ENCODE results near the gene TARS2.

Gene TARS2

DNA sequence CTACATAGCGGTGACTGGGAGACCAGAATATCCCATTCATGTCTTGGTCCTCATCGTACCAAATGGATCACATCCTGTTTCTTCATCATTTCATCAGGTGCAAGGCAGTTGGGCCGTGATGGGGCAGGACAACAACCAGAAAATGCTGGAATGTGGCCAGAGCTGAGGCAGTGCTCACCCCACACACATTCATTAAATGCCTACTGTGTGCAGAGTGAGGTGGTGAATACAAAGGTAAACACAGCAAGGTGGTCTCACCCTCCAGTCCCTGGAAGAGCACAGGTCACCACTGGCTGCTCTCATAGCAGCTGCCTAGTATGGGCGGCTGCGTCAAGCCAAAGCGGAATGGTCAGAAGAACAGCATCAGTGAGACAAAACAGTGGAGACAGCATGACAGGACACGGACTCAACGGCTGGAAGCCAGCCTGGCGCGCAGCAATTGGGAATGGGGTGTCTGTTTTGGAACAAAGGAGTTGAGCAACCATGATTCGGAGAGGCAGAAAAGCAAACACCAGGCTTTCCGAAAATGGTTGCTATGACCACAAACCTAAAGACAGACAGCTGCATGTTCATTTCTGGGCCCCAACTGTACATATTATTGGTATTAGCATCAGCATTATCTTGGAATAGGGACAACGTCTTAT, 56.4 kb downstream of the TARS2 start:
- DNase-seq: no peak

DNA sequence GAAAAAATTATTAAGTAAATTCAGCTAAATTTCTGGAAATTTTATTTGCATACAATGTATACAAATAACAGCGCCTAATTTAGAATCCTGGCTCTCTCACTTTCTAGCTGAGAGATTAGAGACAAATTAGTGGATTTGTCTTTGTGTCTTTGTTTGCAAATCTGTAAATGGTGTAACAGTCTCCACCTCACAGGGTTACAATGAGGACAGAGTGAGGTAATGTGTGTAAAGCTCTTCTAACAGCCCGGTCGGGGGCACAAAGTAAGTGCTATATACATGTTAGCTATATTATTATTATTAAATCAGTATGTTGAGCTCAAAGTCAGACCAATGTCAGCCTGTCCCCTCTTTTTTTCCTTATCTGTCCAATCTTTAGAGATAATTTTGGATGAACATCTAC, 57.0 kb downstream of the TARS2 start:
- DNase-seq: no peak

GRCh38 chr1:150545486-150546032, 58.3 kb downstream of the TARS2 start:
- no peak for DNase-seq

DNA sequence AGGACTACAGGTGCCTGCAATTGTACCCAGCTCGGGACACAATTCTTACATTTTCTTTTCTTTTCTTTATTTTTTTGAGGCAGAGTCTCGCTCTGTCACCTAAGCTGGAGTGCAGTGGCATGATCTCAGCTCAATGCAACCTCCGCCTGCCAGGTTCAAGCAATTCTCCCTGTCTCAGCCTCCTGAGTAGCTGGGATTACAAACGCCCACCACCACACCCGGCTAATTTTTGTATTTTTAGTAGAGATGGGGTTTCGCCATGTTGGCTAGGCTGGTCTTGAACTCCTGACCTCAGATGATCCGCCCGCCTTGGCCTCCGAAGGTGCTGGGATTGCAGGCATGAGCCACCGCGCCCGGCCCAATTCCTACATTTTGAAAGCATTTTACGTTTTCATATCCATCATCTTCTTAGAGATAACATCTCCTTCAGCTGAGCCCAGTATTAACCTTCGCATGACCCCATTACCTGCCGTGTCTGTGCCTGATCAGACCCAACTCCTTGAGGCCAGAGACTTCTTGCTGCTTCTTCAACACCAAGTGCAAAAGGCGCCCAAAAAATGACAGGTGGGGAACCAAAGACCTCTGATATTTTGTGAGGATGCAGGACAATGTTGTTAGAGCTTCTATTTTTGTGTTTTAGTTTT, 59.2 kb downstream of the TARS2 start:
- DNase-seq: no peak

DNA sequence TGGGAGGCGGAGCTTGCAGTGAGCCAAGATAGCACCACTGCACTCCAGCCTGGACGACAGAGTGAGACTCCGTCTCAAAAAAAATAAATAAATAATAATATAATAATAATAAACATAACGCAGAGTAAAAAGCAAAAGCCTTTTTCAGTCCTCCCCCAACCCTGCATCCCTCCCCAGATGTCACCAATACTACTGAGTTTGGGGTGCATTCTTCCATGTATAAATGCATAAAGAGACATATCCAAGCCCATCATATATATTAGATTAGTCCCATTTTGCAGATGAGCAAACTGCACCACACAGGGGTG, 61.1 kb downstream of the TARS2 start:
- DNase-seq: no peak

DNA sequence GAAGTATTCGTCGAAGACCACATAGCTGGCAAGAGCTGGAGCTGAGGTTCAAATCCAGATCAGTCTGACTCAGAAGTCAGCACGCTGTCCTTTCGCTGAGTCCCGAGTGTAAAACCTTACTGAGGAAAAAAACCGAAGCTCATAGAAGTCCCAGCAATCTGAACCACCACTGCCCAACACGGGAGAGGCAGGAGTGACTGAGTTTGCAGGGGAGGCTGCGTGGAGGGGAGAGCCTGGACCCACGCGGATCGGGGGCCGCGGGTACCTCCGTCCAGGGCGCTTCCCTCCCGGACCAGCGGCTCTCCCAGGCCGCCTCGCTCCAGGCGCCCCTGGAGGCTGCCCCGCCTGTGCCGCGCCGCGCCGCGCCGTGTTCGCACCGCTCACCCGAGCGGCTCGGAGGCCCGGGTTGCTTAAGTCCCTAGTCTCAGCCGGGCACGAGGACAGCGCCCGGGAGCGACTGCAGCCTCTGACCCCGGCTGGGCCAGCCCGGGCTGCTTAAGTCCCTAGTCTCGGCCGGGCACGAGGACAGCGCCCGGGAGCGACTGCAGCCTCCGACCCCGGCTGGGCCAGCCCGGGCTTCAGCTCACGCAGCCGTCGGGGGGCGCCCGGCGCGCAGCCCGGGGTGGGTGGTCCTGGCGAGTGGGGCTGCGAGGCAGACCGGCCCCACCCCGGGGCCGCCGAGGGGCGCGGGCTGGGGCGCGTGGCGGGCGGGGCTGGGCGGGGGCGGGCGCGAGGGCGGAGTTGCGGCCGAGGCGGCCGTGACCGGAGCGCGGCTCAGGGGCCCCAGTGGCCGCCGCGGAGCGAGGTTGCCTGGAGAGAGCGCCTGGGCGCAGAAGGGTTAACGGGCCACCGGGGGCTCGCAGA, 61.6 kb downstream of the TARS2 start, which contains the start of gene ADAMTSL4:
Gene ADAMTSL4 (plus strand): TSS at position 777 of the 864 bp plus-strand sequence. CDS start 2,881 bp downstream, outside the sequence.
- DNase-seq: no peak

GRCh38 chr1:150549496-150550221, 62.4 kb downstream of the TARS2 start:
- DNase-seq: no peak

DNA sequence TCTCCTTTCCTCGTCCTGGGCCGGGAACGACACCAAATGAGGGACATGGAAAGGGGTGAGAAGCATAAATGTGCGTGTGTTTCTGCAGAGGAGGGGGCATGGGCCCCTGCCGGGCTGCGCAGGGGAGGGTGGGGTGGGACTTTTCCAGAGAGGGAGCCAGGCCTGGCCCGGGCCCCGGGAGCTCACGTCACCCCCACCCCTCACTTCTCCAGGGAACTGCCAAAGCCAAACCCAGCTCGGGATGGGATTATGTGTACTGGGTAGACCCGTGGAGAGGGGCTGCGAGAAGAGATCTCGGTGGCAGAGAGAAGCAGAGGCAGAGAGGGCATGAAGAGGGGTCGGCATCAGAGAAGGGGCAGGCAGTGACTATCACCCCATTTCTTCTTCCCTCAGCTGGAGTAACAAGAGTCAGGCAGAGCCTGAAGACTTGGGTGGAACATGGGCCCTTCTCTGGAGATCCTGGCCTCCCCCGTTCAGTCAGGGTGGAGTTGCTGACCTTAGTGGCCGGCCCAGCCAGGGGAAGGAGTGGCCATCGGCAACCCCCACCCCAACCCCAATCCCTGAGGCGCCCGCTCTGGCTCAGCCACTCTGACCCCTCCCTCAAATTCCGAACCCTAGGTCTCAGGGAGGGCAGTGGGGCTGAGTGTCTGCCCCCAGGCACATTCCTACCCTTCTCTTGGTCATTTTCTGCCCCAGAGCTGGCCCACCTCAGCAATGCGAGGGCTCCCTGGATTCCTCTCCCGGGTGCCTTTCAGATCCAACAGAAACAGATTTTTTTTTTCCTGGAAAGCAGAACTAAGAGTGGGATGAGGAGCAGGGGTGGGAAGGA, 63.2 kb downstream of the TARS2 start:
- no peak for DNase-seq

GRCh38 chr1:150551051-150551783, 64.0 kb downstream of the TARS2 start:
- no peak for DNase-seq

DNA sequence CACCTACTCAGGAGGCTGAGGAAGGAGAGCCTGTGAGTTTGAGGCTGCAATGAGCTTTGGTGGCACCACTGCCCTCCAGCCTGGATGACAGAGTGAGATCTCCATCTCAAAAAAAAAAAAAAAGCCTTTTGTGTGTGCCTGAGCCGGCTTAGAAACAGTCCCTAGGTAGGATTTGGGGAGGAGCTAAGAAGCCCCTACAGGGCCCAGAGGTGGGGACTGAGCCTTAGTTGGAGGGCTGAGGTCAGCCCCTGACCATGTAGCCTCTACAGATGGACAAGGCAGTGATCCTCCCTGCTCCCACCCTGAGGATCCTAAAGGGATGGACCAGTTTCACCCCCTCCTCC, 64.5 kb downstream of the TARS2 start:
- no peak for DNase-seq

GRCh38 chr1:150552128-150552910, 65.1 kb downstream of the TARS2 start:
- no peak for DNase-seq

DNA sequence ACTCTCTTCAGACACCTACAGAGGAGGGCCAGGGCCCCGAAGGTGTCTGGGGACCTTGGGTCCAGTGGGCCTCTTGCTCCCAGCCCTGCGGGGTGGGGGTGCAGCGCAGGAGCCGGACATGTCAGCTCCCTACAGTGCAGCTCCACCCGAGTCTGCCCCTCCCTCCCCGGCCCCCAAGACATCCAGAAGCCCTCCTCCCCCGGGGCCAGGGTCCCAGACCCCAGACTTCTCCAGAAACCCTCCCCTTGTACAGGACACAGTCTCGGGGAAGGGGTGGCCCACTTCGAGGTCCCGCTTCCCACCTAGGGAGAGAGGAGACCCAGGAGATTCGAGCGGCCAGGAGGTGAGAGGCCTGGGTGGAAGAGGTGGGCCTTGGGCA, 65.7 kb downstream of the TARS2 start:
- no peak for DNase-seq

GRCh38 chr1:150553392-150554085, 66.3 kb downstream of the TARS2 start:
- no peak for DNase-seq

DNA sequence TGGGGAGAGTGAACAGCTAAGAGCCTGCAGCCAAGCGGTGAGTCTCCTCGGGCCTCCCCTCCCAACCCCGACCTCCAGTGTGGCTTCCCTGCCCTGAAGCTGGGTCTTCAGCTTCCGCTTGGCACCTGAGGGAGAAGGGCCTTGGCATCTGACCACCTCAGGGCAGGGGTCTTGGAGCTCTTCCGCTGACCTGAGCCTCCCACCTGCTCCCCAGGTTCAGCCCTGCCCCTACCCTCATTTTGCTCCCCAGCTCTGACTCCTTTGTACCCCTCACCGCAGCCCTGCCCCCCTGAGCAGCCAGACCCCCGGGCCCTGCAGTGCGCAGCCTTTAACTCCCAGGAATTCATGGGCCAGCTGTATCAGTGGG, 66.8 kb downstream of the TARS2 start:
- DNase-seq: no peak

DNA sequence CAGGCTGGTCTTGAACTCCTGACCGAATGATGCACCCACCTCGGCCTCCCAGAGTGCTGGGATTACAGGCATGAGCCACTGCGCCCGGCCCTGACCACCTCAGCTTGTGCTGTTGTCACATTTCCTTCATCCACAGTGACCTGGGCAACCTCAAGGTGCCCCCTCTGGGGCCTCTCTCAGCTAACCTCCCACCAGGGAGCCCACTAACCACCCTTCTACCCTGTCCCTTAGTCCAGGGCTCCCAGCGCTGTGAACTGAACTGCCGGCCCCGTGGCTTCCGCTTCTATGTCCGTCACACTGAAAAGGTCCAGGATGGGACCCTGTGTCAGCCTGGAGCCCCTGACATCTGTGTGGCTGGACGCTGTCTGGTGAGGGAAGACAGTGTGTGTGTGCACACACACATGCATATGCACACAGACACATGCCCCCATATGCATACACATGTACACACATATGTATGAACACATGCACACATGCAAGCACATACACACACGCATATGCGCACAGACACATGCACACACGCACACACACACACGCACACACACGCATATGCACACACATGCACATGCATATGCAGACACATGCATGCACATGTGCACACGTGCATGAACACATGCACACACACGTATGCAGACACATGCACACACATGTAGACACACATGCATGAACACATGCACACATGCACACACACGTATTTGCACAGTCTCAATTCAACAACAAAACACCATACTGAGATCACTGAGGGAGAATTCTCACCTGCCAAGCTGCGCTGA, 68.2 kb downstream of the TARS2 start:
- no peak for DNase-seq

- DNase-seq: no peak
Observed at GRCh38 chr1:150555971-150556865, 69.0 kb downstream of the TARS2 start.

DNA sequence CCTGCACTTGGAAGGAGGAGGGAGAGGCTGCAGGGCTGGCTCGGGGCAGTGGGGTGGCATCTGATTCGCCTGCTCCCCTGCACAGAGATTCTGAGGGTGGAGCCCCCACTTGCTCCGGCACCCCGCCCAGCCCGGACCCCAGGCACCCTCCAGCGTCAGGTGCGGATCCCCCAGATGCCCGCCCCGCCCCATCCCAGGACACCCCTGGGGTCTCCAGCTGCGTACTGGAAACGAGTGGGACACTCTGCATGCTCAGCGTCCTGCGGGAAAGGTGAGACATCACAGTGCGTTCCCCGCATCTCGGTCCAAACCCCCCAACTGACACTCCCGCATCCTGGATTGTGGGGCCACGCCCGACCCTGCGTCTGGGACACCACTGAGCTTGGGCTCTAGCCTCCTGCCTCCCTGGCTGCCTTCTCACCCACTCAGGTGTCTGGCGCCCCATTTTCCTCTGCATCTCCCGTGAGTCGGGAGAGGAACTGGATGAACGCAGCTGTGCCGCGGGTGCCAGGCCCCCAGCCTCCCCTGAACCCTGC, 69.9 kb downstream of the TARS2 start:
- DNase-seq: no peak

Data from NCI-H524 treated with DMSO at 0.1 percent for 48 hours (cell line).